ENCODE measurements around the gene NPEPPS. TPM values are rescaled to one million over a fixed set of nuclear protein-coding genes. Genes with fewer than 3 reads are reported as not detected.

NPEPPS gene
- total and polyA plus RNA-seq, 2 of the 8 experiments (the other 6 are each of a cell fraction or from before 2014, with no cell fraction given), result 53.6 to 118 TPM

DNA sequence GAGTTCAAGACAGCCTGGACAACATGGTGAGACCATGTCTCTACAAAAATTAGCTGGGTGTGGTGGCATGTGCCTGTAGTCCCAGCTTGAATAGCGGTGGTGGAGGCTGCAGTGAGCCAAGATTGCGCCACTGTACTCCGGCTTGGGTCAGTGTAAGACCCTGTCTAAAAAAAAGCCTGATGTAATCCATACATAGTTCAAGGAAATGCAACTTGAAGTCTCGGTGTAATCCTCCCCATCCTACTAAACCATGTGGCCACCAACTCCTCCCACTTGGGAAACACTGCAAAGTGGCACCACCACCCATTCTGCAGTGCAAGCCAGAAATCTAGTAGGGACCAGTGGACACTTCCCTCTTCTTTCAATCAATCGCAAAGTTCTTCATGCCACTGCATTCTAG, 113.4 kb downstream of the NPEPPS start (continued):
- TF ChIP-seq, protein P1, sequence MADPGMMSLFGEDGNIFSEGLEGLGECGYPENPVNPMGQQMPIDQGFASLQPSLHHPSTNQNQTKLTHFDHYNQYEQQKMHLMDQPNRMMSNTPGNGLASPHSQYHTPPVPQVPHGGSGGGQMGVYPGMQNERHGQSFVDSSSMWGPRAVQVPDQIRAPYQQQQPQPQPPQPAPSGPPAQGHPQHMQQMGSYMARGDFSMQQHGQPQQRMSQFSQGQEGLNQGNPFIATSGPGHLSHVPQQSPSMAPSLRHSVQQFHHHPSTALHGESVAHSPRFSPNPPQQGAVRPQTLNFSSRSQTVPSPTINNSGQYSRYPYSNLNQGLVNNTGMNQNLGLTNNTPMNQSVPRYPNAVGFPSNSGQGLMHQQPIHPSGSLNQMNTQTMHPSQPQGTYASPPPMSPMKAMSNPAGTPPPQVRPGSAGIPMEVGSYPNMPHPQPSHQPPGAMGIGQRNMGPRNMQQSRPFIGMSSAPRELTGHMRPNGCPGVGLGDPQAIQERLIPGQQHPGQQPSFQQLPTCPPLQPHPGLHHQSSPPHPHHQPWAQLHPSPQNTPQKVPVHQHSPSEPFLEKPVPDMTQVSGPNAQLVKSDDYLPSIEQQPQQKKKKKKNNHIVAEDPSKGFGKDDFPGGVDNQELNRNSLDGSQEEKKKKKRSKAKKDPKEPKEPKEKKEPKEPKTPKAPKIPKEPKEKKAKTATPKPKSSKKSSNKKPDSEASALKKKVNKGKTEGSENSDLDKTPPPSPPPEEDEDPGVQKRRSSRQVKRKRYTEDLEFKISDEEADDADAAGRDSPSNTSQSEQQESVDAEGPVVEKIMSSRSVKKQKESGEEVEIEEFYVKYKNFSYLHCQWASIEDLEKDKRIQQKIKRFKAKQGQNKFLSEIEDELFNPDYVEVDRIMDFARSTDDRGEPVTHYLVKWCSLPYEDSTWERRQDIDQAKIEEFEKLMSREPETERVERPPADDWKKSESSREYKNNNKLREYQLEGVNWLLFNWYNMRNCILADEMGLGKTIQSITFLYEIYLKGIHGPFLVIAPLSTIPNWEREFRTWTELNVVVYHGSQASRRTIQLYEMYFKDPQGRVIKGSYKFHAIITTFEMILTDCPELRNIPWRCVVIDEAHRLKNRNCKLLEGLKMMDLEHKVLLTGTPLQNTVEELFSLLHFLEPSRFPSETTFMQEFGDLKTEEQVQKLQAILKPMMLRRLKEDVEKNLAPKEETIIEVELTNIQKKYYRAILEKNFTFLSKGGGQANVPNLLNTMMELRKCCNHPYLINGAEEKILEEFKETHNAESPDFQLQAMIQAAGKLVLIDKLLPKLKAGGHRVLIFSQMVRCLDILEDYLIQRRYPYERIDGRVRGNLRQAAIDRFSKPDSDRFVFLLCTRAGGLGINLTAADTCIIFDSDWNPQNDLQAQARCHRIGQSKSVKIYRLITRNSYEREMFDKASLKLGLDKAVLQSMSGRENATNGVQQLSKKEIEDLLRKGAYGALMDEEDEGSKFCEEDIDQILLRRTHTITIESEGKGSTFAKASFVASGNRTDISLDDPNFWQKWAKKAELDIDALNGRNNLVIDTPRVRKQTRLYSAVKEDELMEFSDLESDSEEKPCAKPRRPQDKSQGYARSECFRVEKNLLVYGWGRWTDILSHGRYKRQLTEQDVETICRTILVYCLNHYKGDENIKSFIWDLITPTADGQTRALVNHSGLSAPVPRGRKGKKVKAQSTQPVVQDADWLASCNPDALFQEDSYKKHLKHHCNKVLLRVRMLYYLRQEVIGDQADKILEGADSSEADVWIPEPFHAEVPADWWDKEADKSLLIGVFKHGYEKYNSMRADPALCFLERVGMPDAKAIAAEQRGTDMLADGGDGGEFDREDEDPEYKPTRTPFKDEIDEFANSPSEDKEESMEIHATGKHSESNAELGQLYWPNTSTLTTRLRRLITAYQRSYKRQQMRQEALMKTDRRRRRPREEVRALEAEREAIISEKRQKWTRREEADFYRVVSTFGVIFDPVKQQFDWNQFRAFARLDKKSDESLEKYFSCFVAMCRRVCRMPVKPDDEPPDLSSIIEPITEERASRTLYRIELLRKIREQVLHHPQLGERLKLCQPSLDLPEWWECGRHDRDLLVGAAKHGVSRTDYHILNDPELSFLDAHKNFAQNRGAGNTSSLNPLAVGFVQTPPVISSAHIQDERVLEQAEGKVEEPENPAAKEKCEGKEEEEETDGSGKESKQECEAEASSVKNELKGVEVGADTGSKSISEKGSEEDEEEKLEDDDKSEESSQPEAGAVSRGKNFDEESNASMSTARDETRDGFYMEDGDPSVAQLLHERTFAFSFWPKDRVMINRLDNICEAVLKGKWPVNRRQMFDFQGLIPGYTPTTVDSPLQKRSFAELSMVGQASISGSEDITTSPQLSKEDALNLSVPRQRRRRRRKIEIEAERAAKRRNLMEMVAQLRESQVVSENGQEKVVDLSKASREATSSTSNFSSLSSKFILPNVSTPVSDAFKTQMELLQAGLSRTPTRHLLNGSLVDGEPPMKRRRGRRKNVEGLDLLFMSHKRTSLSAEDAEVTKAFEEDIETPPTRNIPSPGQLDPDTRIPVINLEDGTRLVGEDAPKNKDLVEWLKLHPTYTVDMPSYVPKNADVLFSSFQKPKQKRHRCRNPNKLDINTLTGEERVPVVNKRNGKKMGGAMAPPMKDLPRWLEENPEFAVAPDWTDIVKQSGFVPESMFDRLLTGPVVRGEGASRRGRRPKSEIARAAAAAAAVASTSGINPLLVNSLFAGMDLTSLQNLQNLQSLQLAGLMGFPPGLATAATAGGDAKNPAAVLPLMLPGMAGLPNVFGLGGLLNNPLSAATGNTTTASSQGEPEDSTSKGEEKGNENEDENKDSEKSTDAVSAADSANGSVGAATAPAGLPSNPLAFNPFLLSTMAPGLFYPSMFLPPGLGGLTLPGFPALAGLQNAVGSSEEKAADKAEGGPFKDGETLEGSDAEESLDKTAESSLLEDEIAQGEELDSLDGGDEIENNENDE (IDR thresholded peaks at IDR 0.05; ENCODE audit: insufficient replicate concordance, low read length), result no peak
- TF ChIP-seq JUN (IDR thresholded peaks at IDR 0.05; ENCODE audit: low read depth, low read length) (no peak), RBBP5 (IDR thresholded peaks at IDR 0.05; ENCODE audit: borderline replicate concordance, low read depth, low read length) (no peak), BRCA1 (IDR thresholded peaks at IDR 0.05; ENCODE audit: low read depth, low read length) (no peak)

Data from H1 (cell line).